GM21723 (cell line): ENCODE results near the gene USP20.

Experiments used
- ATAC-seq: cut with Tn5 transposase; IDR thresholded peaks from one replicate; pipeline ENCODE4 v1.9.1; 2021; ENCODE audit warnings: mild to moderate bottlenecking, moderate library complexity; ENCODE audit not compliant: unreplicated experiment

The USP20 gene

DNA sequence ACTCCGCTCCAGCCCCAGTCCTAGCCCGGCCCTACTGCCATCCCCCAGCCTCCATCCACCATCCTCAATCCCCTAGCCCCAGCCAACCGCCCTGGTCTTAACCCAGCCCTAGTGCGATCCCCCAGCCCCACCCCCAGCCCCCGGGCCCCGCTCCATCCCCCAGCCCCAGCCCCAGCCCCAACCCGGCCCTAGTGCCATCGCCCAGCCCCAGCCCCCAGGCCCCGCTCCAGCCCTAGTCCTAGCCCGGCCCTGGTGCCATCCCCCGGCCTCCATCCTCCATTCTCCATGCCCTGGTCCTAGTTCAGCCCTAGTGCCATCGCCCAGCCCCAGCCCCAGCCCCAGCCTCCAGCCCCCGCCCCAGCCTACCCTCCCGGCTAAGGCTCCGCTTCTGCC lies 11.7 kb upstream of the USP20 start:
- ATAC-seq, result no peak

DNA sequence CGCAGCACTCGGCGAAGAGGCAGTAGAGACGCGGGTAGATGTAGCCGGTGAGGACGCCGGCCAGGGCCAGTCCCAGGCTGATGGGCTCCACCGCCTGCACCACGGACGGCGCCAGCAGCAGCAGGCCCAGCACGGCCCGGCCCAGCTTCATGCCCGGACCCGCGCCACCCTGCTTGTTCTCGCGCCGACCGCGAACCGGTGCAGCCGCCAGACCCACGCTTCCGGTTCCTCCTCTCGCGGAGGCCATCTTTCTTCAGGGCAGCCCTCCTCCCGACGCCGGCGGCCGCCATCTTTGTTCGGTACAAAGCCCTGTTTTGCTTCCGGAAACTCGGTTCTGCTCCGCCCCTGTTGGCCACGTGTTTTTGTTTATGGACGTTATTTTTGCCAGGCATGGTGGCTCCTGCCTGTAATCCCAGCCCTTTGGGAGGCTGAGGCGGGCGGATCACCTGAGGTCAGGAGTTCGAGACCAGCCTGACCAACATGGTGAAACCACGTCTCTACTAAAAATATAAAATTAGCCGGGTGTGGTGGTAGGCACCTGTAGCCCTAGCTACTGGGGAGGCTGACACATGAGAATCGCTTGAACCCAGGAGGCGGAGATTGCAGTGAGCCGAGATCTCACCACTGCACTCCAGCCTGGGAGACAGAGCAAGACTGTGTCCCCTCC lies 11.2 kb upstream of the USP20 start, which contains the start of gene TOR1A:
TOR1A (minus strand) TSS at position 202 of the 667 bp plus-strand sequence; CDS start at position 151, 51 bp downstream.
- peak; percentile 96 for ATAC-seq

DNA sequence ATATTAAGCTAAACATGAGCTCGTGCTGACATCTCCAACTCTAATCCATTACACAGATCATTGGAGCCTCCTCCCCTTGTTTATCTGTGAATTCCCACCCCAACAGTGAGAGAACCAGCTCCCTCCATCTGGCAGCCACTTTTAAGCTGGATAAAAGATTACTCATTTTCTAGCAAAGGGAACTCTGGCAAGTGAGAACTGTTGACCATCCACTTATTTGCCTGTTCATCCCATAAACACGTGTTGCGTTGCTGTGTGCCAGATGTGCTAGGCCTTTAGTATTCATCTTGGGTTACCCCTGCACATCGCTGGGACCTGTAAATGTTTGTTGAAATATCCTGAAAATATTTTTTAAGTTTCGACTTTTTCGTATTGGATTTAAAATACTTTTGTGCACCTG lies 8.9 kb upstream of the USP20 start:
- ATAC-seq, result no peak

DNA sequence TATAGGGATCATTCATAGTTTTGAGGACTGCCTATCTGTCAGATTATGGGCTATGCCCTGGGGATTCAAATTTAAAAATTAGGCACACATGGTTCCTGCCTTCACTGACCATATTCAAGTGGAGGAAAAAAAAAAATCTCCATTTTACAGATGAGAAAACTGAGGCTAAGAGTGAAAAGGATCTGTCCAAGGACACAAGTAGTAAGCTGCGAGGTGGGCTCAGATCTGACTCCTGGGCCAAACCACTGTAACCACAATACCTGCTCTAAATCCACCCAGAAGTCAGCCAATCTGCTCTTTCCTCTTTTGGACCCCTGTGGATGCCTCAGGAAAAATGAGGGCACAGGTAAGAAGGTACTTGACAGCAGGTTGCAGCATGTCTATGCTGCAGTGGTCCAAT lies 8.5 kb upstream of the USP20 start:
- no peak for ATAC-seq

DNA sequence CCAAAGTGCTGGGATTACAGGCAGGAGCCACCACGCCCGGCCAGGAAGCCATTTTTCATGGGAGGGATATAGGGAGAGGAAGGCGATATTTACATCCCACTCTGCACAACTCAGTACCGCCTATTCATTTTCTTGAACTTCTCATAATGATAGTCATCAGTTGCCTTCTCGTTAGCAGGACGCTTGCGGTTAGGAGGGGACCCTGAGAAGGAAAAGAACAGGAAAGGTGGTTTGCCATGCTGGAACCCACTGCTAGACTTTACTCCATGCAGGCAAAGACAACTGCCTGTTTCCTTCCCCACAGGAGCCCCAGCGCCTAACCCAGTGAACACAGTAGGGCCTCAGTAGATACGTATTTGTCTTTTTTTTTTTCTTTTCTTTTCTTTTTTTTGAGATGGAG lies 7.2 kb upstream of the USP20 start:
- no peak for ATAC-seq

DNA sequence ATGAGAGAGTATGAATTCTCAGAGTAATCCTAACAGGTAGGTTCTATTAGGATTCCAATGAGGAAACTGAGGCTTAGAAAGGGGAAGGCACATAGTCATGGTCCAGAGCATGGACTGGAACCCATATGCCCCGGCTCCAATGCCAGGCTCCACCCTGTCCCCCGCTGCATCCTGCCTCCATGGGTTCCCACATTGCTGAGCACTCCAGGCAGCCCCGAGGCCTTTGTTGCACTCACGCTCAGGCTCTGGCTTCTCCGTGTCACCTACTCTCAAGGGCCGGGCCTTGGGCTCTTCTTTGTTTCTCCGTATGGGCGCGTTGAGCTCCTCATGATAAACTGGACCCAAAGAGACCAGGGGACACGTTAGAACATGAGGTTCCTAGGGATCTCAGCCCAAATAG lies 6.3 kb upstream of the USP20 start:
- ATAC-seq, result no peak

DNA sequence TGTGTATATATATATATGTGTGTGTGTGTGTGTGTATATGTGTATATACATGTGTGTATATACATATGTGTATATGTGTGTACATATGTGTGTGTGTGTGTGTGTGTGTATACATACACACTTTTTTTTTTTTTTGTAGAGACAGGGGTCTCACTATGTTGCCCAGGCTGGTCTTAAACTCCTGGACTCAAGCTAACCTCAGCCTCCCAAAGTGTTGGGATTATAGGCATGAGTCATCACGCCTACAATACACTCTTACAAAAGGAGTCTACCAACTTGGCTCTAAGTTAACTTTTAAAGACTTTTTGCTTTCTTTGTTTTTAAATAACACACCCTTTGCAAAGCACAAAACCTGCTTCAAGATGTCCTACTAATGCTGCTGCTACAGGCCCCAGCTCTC lies 2.3 kb upstream of the USP20 start:
- no peak for ATAC-seq

DNA sequence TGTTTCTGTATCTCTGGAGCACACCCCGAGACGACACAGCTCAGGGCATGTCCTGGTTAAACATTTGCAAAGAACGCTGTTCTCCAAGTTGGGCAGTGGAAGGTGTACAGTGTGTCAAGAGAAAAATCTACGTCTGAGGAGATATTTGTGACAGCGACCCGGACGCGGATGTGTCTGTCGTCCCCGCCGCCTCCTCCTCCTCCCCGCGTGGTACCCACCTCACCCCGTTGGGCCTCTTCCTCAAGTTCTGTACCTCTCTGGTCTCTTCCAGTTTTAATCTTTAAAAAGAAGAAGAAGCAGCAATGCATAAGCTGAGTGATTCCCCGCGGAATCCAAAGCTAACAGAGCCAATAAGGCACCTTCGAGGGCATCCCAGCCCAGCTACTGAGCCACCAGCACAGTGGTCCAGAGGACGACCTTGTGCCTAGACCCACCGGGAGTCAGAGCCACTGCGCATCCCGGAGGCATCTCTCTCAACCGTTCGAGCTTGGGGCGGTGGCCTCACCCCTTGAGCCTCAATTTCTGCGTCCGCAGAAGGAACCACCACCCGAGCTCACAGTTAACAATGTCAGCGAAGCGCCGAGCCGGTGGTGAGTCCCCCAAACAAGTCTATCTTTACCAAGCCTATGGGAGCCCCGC lies 650 bp upstream of the USP20 start:
- peak; percentile 25 for ATAC-seq

DNA sequence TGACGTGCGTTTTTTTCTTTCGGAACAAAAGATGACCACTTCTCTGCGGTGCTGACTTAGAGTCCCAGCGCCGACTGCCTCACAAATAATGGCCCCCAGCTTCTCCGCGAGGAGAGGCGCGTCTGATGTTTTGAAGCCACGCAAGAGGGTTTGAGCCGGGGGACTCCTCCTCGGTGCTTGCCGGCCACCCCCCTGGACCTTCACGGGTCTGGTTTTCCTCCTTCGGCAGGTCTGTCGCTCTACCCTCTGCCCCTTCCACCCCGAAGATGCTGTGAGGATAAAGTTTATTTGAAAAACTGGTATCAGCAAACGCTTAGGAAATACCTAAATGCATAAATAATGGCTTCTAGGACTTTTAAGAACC lies 584 bp downstream of the USP20 start:
- ATAC-seq, result no peak

DNA sequence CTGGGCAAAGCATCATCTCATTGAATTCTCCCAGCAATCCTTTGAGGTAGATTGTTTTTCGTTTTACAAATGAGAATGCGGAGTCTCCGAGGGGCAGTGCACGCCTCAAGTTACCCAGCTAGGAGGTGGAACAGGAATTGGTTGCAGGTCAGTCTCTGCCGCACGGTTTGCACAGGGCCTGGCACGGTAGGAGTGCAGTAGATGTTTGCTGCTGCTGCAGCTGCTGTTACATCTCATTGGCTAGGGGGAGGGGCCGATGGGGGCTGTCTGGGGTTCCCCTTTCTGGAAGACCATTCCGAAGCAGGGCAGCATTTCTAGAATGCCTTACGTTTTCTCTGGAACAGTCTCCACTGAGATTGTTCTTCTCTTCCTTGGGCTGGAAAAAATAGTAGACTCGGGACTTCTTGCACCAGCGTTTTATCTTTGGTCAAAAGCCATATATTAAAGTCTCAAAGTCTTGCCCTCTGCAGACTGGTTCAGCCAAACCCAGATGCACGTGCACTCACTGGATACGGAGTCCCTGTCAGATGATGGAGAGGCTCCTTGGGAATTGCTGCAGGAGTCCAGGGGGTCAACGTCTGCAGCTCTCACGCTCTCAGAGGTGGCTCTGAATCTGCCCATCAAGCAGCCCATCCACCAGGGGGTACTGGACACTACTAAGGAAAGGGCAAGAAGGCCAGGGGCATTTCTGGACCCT lies 1.2 kb downstream of the USP20 start:
- ATAC-seq, result no peak

DNA sequence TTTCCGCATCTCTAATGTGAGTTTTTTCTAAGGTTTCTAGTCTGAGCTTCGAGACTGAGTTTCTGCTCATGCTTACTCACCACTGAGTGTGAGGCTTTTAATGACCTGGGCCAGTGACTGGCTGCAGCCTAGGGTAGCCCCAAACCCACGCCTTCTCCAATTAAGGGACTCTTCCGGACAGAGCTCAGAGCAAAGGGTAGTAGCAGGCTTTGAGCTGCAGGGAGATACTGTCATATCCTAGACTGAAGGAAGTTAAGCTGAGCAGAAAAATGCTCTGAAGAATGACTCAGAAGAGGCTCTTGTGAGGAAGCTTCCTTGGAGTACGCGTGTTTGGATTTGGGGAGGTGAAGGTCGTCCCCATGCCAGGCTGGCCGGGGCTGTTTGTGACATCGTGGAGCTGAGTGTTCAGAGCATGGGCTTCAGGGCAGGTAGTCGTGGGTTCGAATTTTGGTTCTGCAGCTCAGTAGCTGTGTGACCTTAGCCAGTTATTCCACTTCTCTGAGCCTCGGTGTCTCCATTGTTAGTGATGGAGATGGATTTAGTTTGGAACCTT lies 3.5 kb downstream of the USP20 start:
- no peak for ATAC-seq

DNA sequence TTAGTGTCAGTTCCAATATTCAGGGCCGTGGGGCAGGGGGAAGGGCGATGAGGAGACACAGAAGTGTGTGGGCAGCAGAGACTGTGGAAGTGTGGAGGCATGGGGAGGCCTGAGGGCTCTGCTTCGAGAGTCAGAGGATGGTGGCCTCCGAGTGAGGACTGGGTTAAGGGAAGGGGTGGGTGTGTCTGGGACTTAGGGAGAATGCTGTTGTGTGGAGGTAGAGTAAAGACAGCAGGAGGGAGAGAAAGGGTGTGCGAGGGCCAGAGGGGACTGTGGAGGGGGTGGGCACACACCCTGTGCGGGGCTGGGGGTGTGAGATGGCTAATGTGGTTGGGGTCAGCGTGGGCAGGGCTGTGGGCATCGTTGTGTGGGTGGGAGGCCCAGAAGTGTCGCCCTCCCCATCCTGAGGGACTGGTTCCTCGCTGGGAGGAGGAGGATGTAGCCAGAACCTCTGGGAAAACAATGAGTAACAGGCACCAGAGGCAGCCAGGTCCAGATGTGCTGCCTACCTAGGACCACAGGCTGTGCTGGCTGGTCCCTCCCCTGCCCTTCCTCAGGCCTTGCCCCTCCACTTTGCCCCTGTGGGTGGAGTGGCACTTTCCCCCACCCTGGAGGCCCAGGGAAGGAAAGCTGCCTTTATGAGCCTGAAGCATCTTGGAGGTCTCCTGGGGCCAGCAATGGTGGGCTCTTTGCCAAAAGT lies 4.2 kb downstream of the USP20 start:
- no peak for ATAC-seq

DNA sequence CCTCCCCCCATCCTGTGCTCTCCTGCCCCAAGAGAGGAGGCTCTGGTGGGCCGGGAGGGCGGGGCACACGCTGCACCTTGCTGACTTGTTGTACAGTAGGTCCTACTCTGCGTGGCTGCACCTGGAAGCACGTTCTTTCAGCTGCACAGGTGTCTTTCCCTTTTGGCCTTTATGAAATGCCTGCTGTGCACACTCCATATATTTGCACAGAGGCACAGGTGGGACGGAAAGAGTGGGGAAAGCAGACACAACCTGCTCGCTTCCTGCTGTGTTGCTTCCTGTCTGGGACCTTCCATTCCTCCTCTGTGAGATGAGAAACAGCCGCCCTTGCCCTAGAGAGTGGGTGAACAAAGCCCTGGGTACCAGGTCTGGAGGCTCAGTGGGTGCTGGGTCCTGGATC lies 4.8 kb downstream of the USP20 start:
- ATAC-seq, result no peak

DNA sequence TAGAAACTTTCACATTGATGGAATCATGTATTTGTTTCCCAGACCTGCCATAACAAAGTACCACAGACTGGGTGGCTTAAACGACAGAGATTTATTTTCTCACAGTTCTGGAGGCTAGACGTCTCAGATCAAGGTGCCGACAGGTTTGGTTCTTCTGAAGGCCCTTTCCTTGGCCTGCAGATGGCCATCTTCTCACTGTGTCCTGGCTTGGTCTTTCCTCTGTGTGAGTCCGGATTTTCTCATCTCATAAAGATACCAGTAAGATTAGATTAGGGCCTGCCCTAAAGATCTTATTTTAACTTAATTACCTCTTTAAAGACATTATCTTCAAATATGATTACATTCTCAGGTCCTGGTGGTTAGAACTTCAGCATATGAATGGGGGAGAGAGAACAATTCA lies 5.8 kb downstream of the USP20 start:
- no peak for ATAC-seq

DNA sequence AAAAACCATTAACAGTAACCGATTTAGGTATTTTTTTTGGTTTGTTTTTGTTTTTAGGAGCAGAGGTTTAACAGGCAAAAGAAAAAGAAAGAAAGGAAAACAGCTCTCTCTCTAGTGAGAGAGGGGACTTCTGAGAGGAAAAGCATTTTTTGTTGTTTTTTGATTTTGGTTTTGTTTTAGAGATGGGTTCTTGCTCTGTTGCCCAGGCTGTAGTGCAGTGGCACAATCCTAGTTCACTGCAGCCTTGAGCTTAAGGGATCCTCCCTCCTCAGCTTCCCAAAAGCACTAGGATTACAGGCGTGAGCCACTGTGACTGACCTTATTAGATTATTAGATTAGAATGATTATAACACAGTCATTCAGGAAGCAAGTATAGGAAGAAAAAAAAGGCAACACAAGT lies 10.1 kb downstream of the USP20 start:
- ATAC-seq, result no peak

DNA sequence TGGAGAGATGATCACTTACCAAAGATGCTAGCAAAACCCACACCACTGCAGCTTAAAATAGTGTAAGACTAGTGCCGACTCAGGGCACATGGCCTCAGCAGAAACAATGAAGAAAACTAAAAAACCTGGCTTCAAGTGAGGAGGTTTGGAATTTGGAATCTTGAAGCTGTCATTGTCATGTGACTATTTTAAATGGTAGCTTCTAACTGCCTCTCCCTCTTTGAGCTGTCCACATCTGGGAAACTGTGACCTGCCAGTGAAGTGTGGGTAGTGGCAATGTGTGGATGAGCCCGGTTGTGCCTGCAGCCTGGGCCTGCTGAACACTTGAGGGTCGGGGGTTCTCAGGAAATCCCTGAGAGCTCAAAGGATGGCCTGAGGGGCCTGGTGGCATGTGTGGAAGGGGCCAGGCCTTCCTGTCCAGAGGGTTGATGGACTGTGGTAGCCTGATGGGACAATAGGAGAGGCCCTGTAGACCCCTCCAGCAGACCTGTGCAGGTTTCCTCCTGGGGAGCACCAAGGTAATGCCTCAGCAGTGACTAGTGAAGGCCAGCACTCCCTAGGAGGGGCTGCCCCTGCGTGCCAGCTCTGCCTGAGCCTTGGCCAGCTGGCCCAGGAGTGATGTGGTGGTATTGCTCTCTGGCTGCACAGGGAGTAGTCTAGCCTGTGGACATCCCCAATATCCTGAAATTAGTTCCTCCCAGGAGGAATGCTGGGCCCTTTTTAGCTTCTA lies 13.6 kb downstream of the USP20 start:
- ATAC-seq, result no peak

DNA sequence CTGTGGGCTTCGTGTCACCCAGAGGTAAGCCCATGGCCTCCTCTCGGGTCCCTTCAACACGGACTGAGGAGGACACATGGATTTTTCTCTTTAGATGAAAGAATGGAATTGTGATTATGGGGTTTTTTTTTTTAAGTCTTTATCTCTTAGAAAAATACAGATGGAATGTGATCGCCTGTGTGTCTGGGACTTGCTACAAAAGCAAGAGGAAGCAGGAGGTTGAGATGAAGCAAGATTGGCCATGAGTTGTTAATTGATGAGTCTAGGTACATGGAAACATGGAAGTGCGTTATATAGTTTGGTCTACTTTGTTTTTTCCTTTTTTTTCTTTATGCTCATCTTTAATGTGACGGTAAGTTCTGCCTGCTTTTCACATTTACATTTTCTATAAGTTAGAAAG lies 14.6 kb downstream of the USP20 start:
- ATAC-seq, result no peak

DNA sequence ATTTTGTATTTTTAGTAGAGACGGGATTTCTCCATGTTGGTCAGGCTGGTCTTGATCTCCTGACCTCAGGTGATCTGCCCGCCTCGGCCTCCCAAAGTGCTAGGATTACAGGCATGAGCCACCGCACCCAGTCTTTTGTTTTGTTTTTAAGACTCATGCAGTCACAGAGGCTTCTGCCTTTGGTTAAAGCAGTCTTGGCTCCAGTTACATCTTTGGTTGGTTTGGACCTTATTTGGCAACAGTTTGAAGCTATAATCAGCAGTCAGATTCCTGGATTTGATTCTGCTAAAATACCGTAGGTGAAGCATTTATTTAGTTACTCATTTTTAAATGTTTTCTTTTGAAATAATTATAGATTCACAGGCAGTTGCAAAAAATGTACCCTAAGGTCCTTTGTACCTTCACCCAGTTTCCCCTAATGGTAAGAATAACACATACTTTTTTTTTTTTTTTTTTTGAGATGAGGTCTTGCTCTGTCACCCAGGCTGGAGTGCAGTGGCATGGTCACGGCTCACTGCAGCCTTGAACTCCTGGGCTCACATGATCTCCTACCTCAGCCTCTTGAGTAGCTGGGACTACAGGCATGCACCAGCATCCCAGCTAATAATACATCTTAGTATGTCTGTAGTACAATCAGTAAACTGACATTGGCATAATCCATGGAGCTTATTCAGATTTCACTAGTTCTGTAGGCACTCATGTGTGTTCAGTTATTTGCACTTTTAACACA lies 15.7 kb downstream of the USP20 start:
- no peak for ATAC-seq

DNA sequence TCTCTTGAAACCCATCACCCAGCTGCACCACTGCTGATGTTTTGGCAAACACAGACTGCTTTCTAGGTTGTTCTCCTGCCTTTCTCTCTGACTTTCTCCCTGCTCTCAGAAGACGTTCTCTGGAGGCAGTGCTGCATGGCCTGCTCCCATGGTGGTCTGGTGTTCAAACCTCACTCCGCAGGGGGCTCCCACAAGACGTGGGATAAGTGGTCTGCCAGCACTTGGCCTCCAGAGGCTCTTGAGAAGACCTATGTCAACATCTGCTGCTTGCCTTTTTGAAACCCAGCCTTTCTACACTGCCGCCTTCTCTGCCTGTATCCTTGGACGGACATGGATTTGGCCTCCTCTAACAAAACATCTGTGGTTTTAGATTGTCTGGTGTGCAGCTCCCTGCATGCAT lies 16.6 kb downstream of the USP20 start:
- no peak for ATAC-seq

DNA sequence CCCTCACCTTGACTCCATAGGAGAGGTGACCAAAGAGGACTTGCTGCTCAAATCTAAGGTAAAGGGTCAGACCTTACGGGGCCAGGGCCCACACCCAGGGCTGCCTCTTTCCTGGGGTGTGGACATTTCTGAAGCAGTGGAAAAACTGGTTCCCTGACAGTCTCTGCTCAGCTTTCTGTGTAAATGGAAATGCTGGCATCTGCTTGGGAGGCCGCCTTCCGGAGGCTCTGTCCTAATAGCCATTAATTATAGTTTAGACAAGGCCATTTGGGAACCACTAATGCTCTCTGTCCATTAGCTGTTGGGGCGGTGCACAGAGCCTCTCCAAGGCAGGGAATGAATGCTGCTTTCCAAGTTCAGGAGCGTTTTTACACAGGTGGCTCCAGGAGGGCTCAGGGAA lies 17.3 kb downstream of the USP20 start:
- ATAC-seq, result no peak
